Esophagus muscularis mucosa (tissue), 4 donors: Measurements from ENCODE around the gene DSP. TPM values are rescaled to one million over a fixed set of nuclear protein-coding genes. Genes with fewer than 3 reads are reported as not detected.

Experiments used
- DNase-seq: peaks from one replicate; pipeline ENCODE4 v3.0.0-alpha.2; 2017; ENCODE audit errors: extremely low spot score
- H3K27ac ChIP-seq, 4 donors: fragments of 200-600 bp; sonication (generic); replicated peaks in 1 of 4; 1 replicate in 3 of 4; 2 replicates in 1 of 4; pipeline ENCODE4 v1.5.1; 2016 to 2019; ENCODE audit warnings: mild to moderate bottlenecking in 1 of 4
- H3K27me3 ChIP-seq, 4 donors: fragments of 200-600 bp; sonication (generic); one replicate each; pipeline versions ENCODE4 v1.5.1 to v1.6.0; 2016 to 2019
- H3K36me3 ChIP-seq, 4 donors: fragments of 200-600 bp; sonication (generic); one replicate each; pipeline ENCODE4 v1.5.1; 2016 to 2019
- H3K4me1 ChIP-seq, 4 donors: fragments of 200-600 bp; sonication (generic); one replicate each; pipeline ENCODE4 v1.5.1; 2016 to 2019
- H3K4me3 ChIP-seq, 4 donors: fragments of 200-600 bp; sonication (generic); 1 replicate in 2 of 4; 2 replicates in 2 of 4; pipeline ENCODE4 v1.5.1; 2016 to 2019; ENCODE audit warnings: mild to moderate bottlenecking in 4 of 4, moderate library complexity in 1 of 4
- H3K9me3 ChIP-seq, 4 donors: fragments of 200-600 bp; sonication (generic); 1 replicate in 3 of 4; 2 replicates in 1 of 4; pipeline ENCODE4 v1.5.1; 2016 to 2019
- CTCF ChIP-seq, 3 experiments: fragments of 200-600 bp in 2 of 3; fragments of 450-650 bp in 1 of 3; sonication (generic) in 2 of 3; IDR thresholded peaks; one replicate each; pipeline ENCODE4 v1.5.1; 2017 to 2019; ENCODE audit warnings: antibody characterized with exemption in 3 of 3, mild to moderate bottlenecking in 2 of 3, moderate library complexity in 1 of 3
- EP300 ChIP-seq: sonication (generic); formaldehyde crosslinking; IDR thresholded peaks from one replicate; pipeline ENCODE4 v1.6.1; 2017; ENCODE audit warnings: antibody characterized with exemption
- POLR2A ChIP-seq: fragments of 450-650 bp; IDR thresholded peaks from one replicate; pipeline ENCODE4 v1.6.1; 2017; ENCODE audit warnings: antibody characterized with exemption, moderate library complexity, mild to moderate bottlenecking, low read depth
- POLR2AphosphoS5 ChIP-seq, 2 donors: sonication (generic); formaldehyde crosslinking; IDR thresholded peaks; one replicate each; pipeline ENCODE4 v1.6.1; 2017; ENCODE audit warnings: antibody characterized with exemption in 2 of 2
- WGBS: methylation state at CpG from one replicate; pipeline ENCODE4 v1.1.5; 2018; 5-methylcytosine and 5-hydroxymethylcytosine counted together
- intact Hi-C: fragments of 100-400 bp; cut with DNase I; formaldehyde crosslinking; loops from one replicate; pipeline ENCODE4 v1.15.1; 2023
- total RNA-seq, 4 donors: library from RNA; depleted of rRNA; stranded (reverse); fragments of >200 nt; gene quantifications; one replicate each; pipeline versions ENCODE4 v1.1.0 to v1.2.1, GENCODE V29; 2016

The DSP gene
- total RNA-seq, 4 donors from 2014 or later: 2.1 to 9.4 (median 5.9) TPM

GRCh38 chr6:7628479-7628878 is 87.0 kb downstream of the DSP start:
- no peak overlapping the region for H3K27ac ChIP-seq
- no peak for DNase-seq
- H3K4me1 ChIP-seq: no peaks in the 10 kb centered on the region
- 70% methylated on average over 2 of the region's 2 CpGs for WGBS
- H3K9me3 ChIP-seq: no peaks in the 10 kb centered on the region
- TF ChIP-seq POLR2AphosphoS5 (IDR thresholded peaks at IDR 0.05) (no peak), CTCF (IDR thresholded peaks at IDR 0.05) (no peak), POLR2A (no peak), EP300 (no peak)
- H3K4me3 ChIP-seq: no peak overlapping the region
- intact Hi-C loops: no loop called here
- peaks cover 0 to 11% (median 0%) of the 10 kb centered on the region in 4 donors for H3K27me3 ChIP-seq
- no peaks in the 10 kb centered on the region for H3K36me3 ChIP-seq

GRCh38 chr6:7628909-7629308 is 87.4 kb downstream of the DSP start:
- intact Hi-C loops: no loop called here
- Histone ChIP-seq H3K4me3 (no peak overlapping the region), H3K27me3 (peaks cover 0 to 8% (median 0%) of the 10 kb centered on the region in 4 donors), H3K36me3 (no peaks in the 10 kb centered on the region), H3K27ac (no peak overlapping the region), H3K4me1 (no peaks in the 10 kb centered on the region), H3K9me3 (no peaks in the 10 kb centered on the region)
- 80% methylated on average over 11 of the region's 11 CpGs for WGBS
- DNase-seq: no peak
- no peak for TF ChIP-seq POLR2AphosphoS5 (IDR thresholded peaks at IDR 0.05)
- TF ChIP-seq EP300: no peak

GRCh38 chr6:7629321-7629720 is 87.8 kb downstream of the DSP start:
- no peak for DNase-seq
- Histone ChIP-seq H3K36me3 (no peaks in the 10 kb centered on the region), H3K9me3 (no peaks in the 10 kb centered on the region), H3K4me3 (no peak overlapping the region), H3K4me1 (no peaks in the 10 kb centered on the region), H3K27me3 (peaks cover 0 to 8% (median 0%) of the 10 kb centered on the region in 4 donors), H3K27ac (no peak overlapping the region)
- WGBS: 24% methylated on average over 2 of the region's 2 CpGs
- TF ChIP-seq POLR2AphosphoS5 (IDR thresholded peaks at IDR 0.05) (no peak), CTCF (IDR thresholded peaks at IDR 0.05) (no peak), POLR2A (no peak), EP300 (no peak)
- intact Hi-C loops: no loop called here

- TF ChIP-seq CTCF (IDR thresholded peaks at IDR 0.05): no peak
- no peak for TF ChIP-seq POLR2AphosphoS5 (IDR thresholded peaks at IDR 0.05)
- no peak for TF ChIP-seq EP300
- TF ChIP-seq POLR2A: no peak
- no peaks in the 10 kb centered on the region for H3K4me1 ChIP-seq
- H3K27me3 ChIP-seq: peaks cover 0 to 13% (median 0%) of the 10 kb centered on the region in 4 donors
- H3K27ac ChIP-seq: no peak overlapping the region
- intact Hi-C loops: no loop called here
- no peak for DNase-seq
- H3K9me3 ChIP-seq: no peaks in the 10 kb centered on the region
- WGBS: 79% methylated on average over 5 of the region's 5 CpGs
- no peaks in the 10 kb centered on the region for H3K36me3 ChIP-seq
- no peak overlapping the region for H3K4me3 ChIP-seq
Observed at GRCh38 chr6:7630792-7631191, 89.3 kb downstream of the DSP start.

GRCh38 chr6:7631466-7631865 is 90.0 kb downstream of the DSP start:
- WGBS: 73% methylated on average over 5 of the region's 5 CpGs
- Histone ChIP-seq H3K4me3 (no peak overlapping the region), H3K36me3 (no peaks in the 10 kb centered on the region), H3K27me3 (peaks cover 0 to 13% (median 0%) of the 10 kb centered on the region in 4 donors), H3K9me3 (no peaks in the 10 kb centered on the region), H3K27ac (no peak overlapping the region), H3K4me1 (no peaks in the 10 kb centered on the region)
- DNase-seq: no peak
- intact Hi-C loops: no loop called here
- no peak for TF ChIP-seq POLR2AphosphoS5 (IDR thresholded peaks at IDR 0.05)
- TF ChIP-seq EP300: no peak
- TF ChIP-seq POLR2A: no peak
- TF ChIP-seq CTCF (IDR thresholded peaks at IDR 0.05): no peak
